Glutamatergic neuron (in vitro differentiated cells): ENCODE results near the gene VANGL1. TPM values are rescaled to one million over a fixed set of nuclear protein-coding genes. Genes with fewer than 3 reads are reported as not detected.

ENCODE experiments used
- DNase-seq: peaks from one replicate; pipeline ENCODE4 v3.0.0; 2022
- H3K27ac Mint-ChIP-seq: one replicate; pipeline ENCODE4 v1.8.0; 2020; ENCODE audit warnings: mild to moderate bottlenecking, mixed read lengths, inconsistent platforms; ENCODE audit not compliant: unreplicated experiment
- H3K27me3 Mint-ChIP-seq: one replicate; pipeline ENCODE4 v1.8.0; 2020; ENCODE audit warnings: mild to moderate bottlenecking, moderate library complexity, mixed read lengths, inconsistent platforms; ENCODE audit not compliant: unreplicated experiment
- H3K36me3 Mint-ChIP-seq: one replicate; pipeline ENCODE4 v1.8.0; 2020; ENCODE audit warnings: mild to moderate bottlenecking, mixed read lengths, inconsistent platforms; ENCODE audit not compliant: unreplicated experiment
- H3K4me1 Mint-ChIP-seq: one replicate; pipeline ENCODE4 v1.8.0; 2020; ENCODE audit warnings: mild to moderate bottlenecking, low read depth, mixed read lengths, inconsistent platforms; ENCODE audit not compliant: unreplicated experiment
- H3K4me3 Mint-ChIP-seq: one replicate; pipeline ENCODE4 v1.8.0; 2020; ENCODE audit warnings: mild to moderate bottlenecking, mixed read lengths, inconsistent platforms; ENCODE audit not compliant: unreplicated experiment
- H3K9me3 Mint-ChIP-seq: one replicate; pipeline ENCODE4 v1.8.0; 2020; ENCODE audit warnings: mild to moderate bottlenecking, moderate library complexity, mixed read lengths, inconsistent platforms; ENCODE audit not compliant: unreplicated experiment
- CTCF ChIP-seq: fragments of 200-600 bp; sonication (generic); IDR thresholded peaks from one replicate; pipeline ENCODE4 v1.5.0; 2021; ENCODE audit not compliant: partially characterized antibody, unreplicated experiment
- total RNA-seq: library from RNA; stranded (reverse); fragmentation: NEBNext Ultra II Directional; extraction: Animal tissue kit (Norgen Biotek cat#: 25700); gene quantifications from one replicate; pipeline ENCODE4 v1.2.1, GENCODE V29; 2021; ENCODE audit not compliant: unreplicated experiment

VANGL1 gene
- total RNA-seq, 1 donor from 2014 or later, result 4.6 TPM

GRCh38 chr1:115613767-115614166, 28.0 kb upstream of the VANGL1 start:
- Mint-ChIP-seq H3K4me3 (no peak overlapping the region), H3K4me1 (no peaks in the 10 kb centered on the region), H3K27ac (no peak overlapping the region), H3K27me3 (peaks cover 5% of the 10 kb centered on the region), H3K36me3 (peaks cover 3% of the 10 kb centered on the region), H3K9me3 (no peaks in the 10 kb centered on the region)
- DNase-seq, result no peak
- no peak for TF ChIP-seq CTCF

GRCh38 chr1:115620453-115620852, 21.3 kb upstream of the VANGL1 start:
- peaks cover 29% of the 10 kb centered on the region for H3K36me3 Mint-ChIP-seq
- H3K9me3 Mint-ChIP-seq, result peaks cover 5% of the 10 kb centered on the region
- DNase-seq, result no peak
- TF ChIP-seq CTCF, result no peak
- no peaks in the 10 kb centered on the region for H3K27me3 Mint-ChIP-seq
- no peak overlapping the region for H3K4me3 Mint-ChIP-seq
- no peak overlapping the region for H3K27ac Mint-ChIP-seq
- no peaks in the 10 kb centered on the region for H3K4me1 Mint-ChIP-seq

- no peak overlapping the region for H3K27ac Mint-ChIP-seq
- H3K4me3 Mint-ChIP-seq, result no peak overlapping the region
- DNase-seq, result no peak
- H3K4me1 Mint-ChIP-seq, result no peaks in the 10 kb centered on the region
- peaks cover 5% of the 10 kb centered on the region for H3K9me3 Mint-ChIP-seq
- no peaks in the 10 kb centered on the region for H3K27me3 Mint-ChIP-seq
- peaks cover 29% of the 10 kb centered on the region for H3K36me3 Mint-ChIP-seq
- no peak for TF ChIP-seq CTCF
These were observed 20.8 kb upstream of the VANGL1 start for GRCh38 chr1:115620950-115621349.

- no peak overlapping the region for H3K4me3 Mint-ChIP-seq
- no peaks in the 10 kb centered on the region for H3K4me1 Mint-ChIP-seq
- no peak for TF ChIP-seq CTCF
- peaks cover 2% of the 10 kb centered on the region for H3K27me3 Mint-ChIP-seq
- no peak for DNase-seq
- peaks cover 5% of the 10 kb centered on the region for H3K9me3 Mint-ChIP-seq
- peaks cover 37% of the 10 kb centered on the region for H3K36me3 Mint-ChIP-seq
- H3K27ac Mint-ChIP-seq, result no peak overlapping the region
These were observed 16.9 kb upstream of the VANGL1 start for GRCh38 chr1:115624859-115625258.

GRCh38 chr1:115630342-115630741, 11.4 kb upstream of the VANGL1 start:
- Mint-ChIP-seq H3K27ac (no peak overlapping the region), H3K9me3 (peaks cover 3% of the 10 kb centered on the region), H3K4me3 (no peak overlapping the region), H3K4me1 (no peaks in the 10 kb centered on the region), H3K27me3 (peaks cover 2% of the 10 kb centered on the region), H3K36me3 (peaks cover 16% of the 10 kb centered on the region)
- no peak for DNase-seq
- no peak for TF ChIP-seq CTCF
